Neutrophil (primary cell): ENCODE data around the gene LZTS2.

ENCODE experiments used
- H3K27ac ChIP-seq: fragments of 200-600 bp; sonication (generic); 2 replicates; pipeline ENCODE4 v1.5.1; 2016; ENCODE audit warnings: mild to moderate bottlenecking, moderate library complexity
- H3K27me3 ChIP-seq: fragments of 200-600 bp; sonication (generic); 2 replicates; pipeline ENCODE4 v1.6.0; 2016; ENCODE audit warnings: mild to moderate bottlenecking
- H3K36me3 ChIP-seq: fragments of 200-600 bp; sonication (generic); 2 replicates; pipeline ENCODE4 v1.5.1; 2017
- H3K4me1 ChIP-seq, 2 experiments: fragments of 200-600 bp in 1 of 2; sonication (generic) in 1 of 2; 1 replicate in 1 of 2; 2 replicates in 1 of 2; pipeline versions ENCODE4 v1.5.1 to v1.6.1; 2013 to 2016; ENCODE audit warnings: low read depth in 1 of 2, low read length in 1 of 2, mild to moderate bottlenecking in 1 of 2, moderate library complexity in 1 of 2; ENCODE audit not compliant: control insufficient read depth in 1 of 2, insufficient read depth in 1 of 2
- H3K4me3 ChIP-seq, 2 experiments: fragments of 200-600 bp in 1 of 2; sonication (generic) in 1 of 2; 1 replicate in 1 of 2; 2 replicates in 1 of 2; pipeline ENCODE4 v1.5.1; 2013 to 2016; ENCODE audit warnings: low read depth in 1 of 2, low read length in 1 of 2, mild to moderate bottlenecking in 1 of 2, moderate library complexity in 1 of 2
- H3K9me3 ChIP-seq: fragments of 200-600 bp; sonication (generic); 2 replicates; pipeline ENCODE4 v1.5.1; 2016
- TF ChIP-seq, protein P1 (sequence below): fragments of 200-600 bp; sonication (generic); IDR thresholded peaks from 2 replicates; pipeline ENCODE4 v1.5.1; 2016; ENCODE audit warnings: antibody characterized with exemption

Gene LZTS2

DNA sequence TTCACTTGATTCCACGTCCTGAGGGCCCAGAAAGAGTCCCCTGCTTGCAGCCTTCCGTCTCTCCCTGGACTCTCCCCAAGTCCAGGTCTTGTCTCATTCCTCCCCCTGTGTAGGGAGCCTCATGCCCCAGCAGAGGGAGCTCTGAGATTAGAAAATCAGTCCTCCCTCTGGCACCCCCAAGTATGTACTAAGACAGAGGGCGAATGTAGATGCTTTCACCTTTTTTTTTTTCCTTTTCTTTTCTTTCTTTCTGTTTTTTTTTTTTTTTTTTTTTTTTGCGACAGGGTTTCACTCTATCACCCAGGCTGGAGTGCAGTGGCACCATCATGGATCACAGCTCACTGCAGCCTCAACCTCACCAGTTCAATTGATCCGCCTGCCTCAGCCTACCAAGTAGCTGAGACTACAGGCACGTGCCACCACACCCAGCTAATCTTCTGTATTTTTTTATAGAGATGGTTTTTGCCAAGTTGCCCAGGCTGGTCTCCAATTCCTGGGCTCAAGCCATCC is 41.7 kb downstream of the LZTS2 start:
- TF ChIP-seq, protein P1, sequence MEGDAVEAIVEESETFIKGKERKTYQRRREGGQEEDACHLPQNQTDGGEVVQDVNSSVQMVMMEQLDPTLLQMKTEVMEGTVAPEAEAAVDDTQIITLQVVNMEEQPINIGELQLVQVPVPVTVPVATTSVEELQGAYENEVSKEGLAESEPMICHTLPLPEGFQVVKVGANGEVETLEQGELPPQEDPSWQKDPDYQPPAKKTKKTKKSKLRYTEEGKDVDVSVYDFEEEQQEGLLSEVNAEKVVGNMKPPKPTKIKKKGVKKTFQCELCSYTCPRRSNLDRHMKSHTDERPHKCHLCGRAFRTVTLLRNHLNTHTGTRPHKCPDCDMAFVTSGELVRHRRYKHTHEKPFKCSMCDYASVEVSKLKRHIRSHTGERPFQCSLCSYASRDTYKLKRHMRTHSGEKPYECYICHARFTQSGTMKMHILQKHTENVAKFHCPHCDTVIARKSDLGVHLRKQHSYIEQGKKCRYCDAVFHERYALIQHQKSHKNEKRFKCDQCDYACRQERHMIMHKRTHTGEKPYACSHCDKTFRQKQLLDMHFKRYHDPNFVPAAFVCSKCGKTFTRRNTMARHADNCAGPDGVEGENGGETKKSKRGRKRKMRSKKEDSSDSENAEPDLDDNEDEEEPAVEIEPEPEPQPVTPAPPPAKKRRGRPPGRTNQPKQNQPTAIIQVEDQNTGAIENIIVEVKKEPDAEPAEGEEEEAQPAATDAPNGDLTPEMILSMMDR = peak; percentile 75
- H3K27me3 ChIP-seq = peaks cover 60% of the 10 kb centered on the region
- no peak overlapping the region for H3K4me3 ChIP-seq
- no peaks in the 10 kb centered on the region for H3K9me3 ChIP-seq
- H3K27ac ChIP-seq = no peak overlapping the region
- H3K4me1 ChIP-seq = peaks cover 12 to 13% of the 10 kb centered on the region in 2 experiments
- H3K36me3 ChIP-seq = no peaks in the 10 kb centered on the region

- H3K27me3 ChIP-seq = peaks cover 63% of the 10 kb centered on the region
- H3K4me1 ChIP-seq = peaks cover 12 to 13% of the 10 kb centered on the region in 2 experiments
- TF ChIP-seq, protein P1 = no peak
- H3K36me3 ChIP-seq = no peaks in the 10 kb centered on the region
- peak overlapping the region; percentile 38 for H3K27ac ChIP-seq
- H3K4me3 ChIP-seq = peak overlapping the region; percentile 67 to 76
- H3K9me3 ChIP-seq = no peaks in the 10 kb centered on the region
Measured at GRCh38 chr10:101042118-101042517, 42.5 kb downstream of the LZTS2 start.

- peaks cover 12 to 13% of the 10 kb centered on the region in 2 experiments for H3K4me1 ChIP-seq
- no peaks in the 10 kb centered on the region for H3K36me3 ChIP-seq
- H3K9me3 ChIP-seq = no peaks in the 10 kb centered on the region
- H3K4me3 ChIP-seq = peak overlapping the region; percentile 67 to 76
- H3K27ac ChIP-seq = peak overlapping the region; percentile 38
- TF ChIP-seq, protein P1 = no peak
- H3K27me3 ChIP-seq = peaks cover 67% of the 10 kb centered on the region
Measured at GRCh38 chr10:101042667-101043362, 43.2 kb downstream of the LZTS2 start.

- no peaks in the 10 kb centered on the region for H3K9me3 ChIP-seq
- peak overlapping the region; percentile 67 to 76 for H3K4me3 ChIP-seq
- peaks cover 12 to 13% of the 10 kb centered on the region in 2 experiments for H3K4me1 ChIP-seq
- TF ChIP-seq, protein P1 = no peak
- H3K36me3 ChIP-seq = no peaks in the 10 kb centered on the region
- H3K27ac ChIP-seq = no peak overlapping the region
- peaks cover 68% of the 10 kb centered on the region for H3K27me3 ChIP-seq
Measured at GRCh38 chr10:101043363-101043707, 43.7 kb downstream of the LZTS2 start.

GRCh38 chr10:101044117-101044516 is 44.5 kb downstream of the LZTS2 start:
- peaks cover 12 to 13% of the 10 kb centered on the region in 2 experiments for H3K4me1 ChIP-seq
- H3K36me3 ChIP-seq = no peaks in the 10 kb centered on the region
- H3K27ac ChIP-seq = no peak overlapping the region
- TF ChIP-seq, protein P1 = no peak
- peaks cover 70% of the 10 kb centered on the region for H3K27me3 ChIP-seq
- H3K4me3 ChIP-seq = no peak overlapping the region
- H3K9me3 ChIP-seq = no peaks in the 10 kb centered on the region
